Lower leg skin (tissue), 3 donors: ENCODE measurements around the gene CAMK2D.

Experiments used
- CTCF ChIP-seq, 3 donors: fragments of 450-650 bp; IDR thresholded peaks; one replicate each; pipeline ENCODE4 v1.5.1; 2016; ENCODE audit warnings: antibody characterized with exemption in 3 of 3, mild to moderate bottlenecking in 3 of 3, moderate library complexity in 2 of 3
- POLR2A ChIP-seq, 2 donors: fragments of 450-650 bp; IDR thresholded peaks; one replicate each; pipeline ENCODE4 v1.6.1; 2016 to 2017; ENCODE audit warnings: antibody characterized with exemption in 2 of 2, mild to moderate bottlenecking in 1 of 2, moderate library complexity in 1 of 2

DNA sequence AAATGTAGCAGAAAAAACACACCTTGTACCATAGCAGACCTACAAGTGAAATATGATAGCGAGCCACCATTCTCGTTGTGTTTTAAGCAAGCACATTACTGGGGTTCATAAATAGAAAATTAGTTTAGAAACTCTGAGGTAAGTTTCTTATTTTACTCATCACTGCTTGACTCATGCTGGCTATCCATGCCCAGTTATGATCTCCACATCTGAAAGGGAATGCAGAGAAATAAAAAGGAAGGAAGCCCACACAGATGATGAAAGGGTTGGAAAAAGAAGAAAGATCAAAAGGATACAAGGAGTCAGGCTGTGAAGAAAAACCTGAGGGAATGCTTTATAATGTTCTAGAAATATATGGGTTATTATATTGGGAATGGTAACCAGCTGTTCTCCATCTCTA is 54.5 kb downstream of the CAMK2D start:
- TF ChIP-seq CTCF (IDR thresholded peaks at IDR 0.05), result no peak
- TF ChIP-seq POLR2A (IDR thresholded peaks at IDR 0.05), result no peak
